Measurements from ENCODE around the gene FRS2.

Gene FRS2

GRCh38 chr12:69502345-69503081 is 32.3 kb downstream of the FRS2 start:
- no peak for DNase-seq

GRCh38 chr12:69508091-69508490 is 37.9 kb downstream of the FRS2 start:
- no peak for DNase-seq

GRCh38 chr12:69508621-69509020 is 38.4 kb downstream of the FRS2 start:
- no peak for DNase-seq

DNA sequence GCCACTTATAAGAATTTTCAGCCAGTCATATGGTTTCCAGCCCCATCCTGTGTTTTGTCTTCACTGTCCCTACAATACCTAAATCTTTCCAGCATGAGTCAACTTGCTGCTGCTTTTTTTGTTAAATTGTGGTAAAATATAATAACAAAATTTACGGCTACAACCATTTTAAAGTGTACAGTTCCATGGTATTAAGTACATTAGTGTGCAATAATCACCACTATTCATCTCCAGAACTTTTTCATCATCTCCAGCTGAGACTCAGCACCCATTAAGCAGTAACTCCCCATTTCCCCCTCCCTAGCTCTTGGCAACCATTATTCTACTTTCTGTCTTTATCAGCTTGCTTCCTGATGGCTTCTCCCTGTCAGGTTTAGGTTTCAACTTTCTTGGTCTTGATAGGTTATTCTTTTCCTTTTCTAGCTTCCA is 39.1 kb downstream of the FRS2 start:
- DNase-seq: no peak

DNA sequence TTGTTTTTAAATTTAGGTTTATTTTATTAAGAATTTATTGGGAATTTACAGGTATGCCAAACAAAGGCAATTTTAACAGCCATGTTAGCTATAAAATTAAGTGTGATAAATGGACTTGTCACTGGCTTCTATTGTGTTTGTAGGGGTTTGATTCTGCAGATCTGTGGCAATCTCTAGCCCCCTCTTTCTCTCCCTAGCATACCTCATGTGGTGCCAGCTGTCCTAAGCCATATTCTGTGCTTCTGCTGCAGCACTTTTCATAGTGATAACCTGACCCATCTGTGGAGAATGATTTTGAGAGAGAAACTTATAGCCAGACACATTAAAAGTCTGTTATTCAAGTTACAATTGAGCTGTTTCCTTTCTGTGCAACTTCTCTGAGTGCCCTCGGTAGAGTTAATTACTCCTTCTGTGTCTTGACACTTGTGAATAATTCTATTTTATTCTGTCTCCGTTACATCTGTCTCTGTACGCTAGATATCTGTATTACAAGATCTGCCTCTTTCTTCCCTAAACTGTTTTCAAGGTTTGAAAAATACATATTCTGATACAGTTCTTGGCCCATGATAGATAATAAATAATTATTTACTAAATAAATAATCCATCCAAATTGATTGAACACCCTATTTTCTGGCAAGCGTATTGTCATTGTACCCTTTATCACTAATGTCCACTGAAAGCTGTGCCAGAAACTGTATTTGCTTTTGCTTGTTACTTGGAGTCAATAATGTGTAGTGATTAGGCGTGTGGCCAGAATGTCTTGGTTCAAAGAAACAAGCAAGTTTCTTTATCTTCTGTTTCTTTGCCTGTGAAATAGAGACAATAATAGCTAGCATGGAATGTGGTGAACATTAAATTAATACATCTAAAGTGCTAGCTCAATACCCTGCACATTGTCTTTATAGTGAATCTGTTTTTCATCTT is 40.0 kb downstream of the FRS2 start:
- DNase-seq: no peak

- no peak for DNase-seq
These were observed 40.8 kb downstream of the FRS2 start for GRCh38 chr12:69511016-69511415.

DNA sequence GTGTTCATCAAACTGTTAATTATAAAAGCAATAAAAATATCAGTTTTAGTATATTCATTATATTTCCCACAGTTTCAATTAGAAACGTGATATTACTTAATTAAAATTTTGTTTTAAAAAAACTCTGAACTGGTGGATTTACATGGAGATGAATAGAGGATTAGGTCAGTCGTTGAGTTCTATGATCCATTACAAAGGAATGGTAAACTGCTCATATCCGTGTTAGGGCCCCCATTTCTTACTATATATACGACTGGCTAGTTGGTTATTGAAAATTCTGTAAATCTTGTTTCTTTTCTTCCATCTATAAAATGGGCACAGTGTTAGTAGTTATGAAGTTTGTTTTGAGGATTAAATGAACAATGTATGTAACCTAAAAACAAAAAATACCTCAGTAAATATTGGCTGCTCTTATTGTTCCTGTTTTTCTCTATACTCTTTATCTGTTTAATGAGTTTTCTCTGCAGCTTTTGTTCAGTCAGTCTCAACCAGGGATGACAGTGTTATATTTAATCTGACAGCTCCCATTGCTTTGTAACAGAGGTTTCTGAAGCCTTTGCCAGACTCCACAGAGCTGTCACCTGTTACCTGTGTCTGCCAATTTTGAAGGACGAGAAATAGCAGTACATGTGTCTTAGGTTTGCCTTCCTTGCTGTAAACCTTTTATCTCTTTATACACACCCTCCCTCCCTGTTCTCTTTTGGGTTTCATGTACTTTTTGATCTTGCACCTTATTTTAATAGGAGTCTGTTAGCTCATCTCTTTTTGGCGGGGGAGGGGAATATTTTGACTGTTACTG is 41.5 kb downstream of the FRS2 start:
- no peak for DNase-seq

DNA sequence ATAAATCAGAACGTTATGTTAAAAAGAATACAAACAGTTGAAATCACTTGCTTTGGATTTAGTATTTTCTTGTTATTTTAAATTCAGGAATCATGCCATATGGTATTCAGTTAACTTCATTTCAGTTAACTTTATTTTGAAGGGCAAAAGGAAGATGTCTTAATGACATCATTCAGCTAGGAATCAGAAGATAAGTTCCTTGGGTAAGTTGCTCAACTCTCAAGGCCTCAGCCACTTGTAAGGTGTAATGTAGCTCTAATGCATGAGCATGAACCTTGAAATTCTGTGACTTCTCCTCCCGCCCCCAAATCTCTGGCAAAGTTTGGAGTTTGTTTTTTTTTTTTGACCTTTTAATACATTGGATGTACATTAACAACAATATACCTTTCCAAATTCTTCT is 42.6 kb downstream of the FRS2 start:
- no peak for DNase-seq

GRCh38 chr12:69513297-69513696 is 43.1 kb downstream of the FRS2 start:
- no peak for DNase-seq

DNA sequence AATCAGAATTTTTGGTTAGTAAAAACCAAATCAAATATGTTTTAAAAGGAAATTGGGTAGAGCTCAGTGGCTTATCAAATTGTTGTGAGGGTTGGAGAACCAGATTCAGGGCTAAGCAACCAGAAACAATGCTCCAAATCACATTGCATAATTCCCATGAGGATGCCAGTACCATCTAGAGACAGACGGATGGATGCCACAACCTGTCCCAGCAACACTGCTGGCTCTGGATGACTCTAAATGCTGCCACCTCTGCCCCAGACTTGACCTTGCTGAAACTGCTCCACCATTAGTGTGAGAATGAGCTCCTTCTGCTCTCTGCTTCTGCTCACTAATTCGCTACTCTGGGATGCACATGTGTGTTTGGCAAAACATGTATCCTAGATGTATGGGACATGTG is 43.9 kb downstream of the FRS2 start:
- DNase-seq: no peak

GRCh38 chr12:69514845-69515244 is 44.7 kb downstream of the FRS2 start:
- no peak for DNase-seq

DNA sequence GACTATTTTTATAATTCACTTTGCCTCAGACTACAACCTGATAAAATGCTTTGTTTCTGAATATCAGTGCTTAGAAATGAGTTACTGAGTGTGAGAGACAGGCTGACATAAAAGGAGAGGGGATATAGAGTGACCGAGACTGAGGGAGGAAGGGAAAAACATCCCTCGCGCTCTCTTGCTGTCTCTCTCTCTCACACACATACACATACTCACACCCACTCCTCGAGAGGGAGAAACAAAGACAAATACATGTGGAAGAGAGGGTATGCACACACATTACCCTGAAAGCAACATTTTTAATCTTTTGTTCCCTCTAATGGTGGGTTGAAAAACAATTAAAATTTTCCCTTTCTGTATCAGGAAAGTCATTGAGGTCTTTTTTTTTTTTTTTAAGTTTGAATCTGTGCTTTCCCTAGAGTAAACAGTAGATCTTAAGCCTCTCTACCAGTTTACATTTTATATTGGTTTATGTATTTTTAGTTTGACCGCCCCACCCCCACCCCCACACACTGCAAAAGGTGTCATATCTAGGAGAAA is 45.3 kb downstream of the FRS2 start:
- DNase-seq: no peak

DNA sequence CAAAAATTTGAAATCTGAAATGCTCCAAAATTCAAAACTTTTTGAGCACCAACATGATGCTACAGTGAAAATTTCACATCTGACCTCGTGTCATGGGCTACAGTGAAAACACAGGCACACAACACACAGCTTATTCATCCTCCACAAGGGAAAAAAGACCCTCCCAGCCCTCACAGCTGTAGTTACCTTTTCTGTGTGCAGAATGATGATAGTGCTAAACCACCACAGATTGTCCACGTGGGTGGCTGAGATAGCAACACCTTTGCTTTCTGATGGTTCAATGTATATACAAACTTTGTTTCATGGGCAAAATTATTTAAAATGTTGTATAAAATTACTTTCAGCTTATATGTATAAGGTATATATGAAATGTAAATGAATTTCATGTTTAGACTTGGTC is 46.8 kb downstream of the FRS2 start:
- no peak for DNase-seq

- DNase-seq: no peak
These were observed 47.2 kb downstream of the FRS2 start for GRCh38 chr12:69517406-69517805.

DNA sequence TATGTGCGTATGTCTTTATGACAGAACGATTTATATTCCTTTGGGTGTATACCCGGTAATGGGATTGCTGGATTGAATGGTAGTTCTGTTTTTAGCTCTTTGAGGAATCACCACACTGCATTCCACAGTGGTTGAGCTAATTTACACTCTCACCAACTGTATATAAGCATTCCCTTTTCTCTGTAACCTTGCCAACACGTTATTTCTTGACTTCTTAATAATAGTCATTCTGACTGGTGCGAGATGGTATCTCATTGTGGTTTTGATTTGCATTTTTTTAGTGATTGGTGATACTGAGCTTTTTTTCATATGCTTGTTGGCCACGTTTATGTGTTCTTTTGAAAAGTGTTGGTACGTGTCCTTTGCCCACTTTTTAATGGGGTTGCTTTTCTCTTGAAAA is 49.7 kb downstream of the FRS2 start:
- DNase-seq: no peak

GRCh38 chr12:69523433-69524330 is 53.5 kb downstream of the FRS2 start:
- DNase-seq: no peak

GRCh38 chr12:69524331-69524630 is 54.1 kb downstream of the FRS2 start:
- DNase-seq: no peak

- no peak for DNase-seq
These were observed 54.7 kb downstream of the FRS2 start for GRCh38 chr12:69524755-69525469.

DNA sequence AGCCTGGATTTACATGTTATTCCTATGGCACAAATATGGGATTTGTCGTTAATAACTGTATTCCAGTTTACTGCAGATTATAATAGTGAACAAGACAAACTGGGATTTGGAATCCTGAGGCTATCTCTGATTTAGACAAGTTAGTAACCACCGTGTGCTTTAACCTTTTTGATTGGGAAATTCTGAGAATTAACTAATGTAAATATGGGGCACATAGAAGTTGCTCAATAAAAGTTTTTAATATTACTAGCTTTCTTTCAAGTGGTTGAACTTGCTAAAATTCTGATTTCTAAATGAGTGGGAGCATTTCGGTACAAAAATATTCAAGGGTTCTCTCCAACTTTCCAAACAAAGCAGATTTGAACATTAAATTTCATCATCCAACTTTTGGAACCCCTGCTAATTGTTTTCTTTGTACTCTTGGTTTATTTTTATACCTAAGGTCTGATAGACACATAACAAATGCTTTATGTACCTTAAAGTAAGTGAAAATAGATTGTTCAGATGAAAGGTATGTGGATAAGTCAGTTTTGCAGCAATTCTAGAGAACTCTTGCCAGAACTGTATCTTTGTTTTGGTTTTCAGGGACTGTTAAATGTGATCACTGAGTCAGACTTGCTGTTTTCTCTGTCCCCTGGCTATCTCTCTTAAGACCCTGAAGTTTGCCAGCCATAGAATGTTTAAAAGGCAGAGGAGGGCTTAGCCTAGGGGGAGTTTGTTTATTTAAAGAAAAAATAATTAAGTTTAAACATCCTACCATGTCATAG is 57.5 kb downstream of the FRS2 start:
- no peak for DNase-seq

DNA sequence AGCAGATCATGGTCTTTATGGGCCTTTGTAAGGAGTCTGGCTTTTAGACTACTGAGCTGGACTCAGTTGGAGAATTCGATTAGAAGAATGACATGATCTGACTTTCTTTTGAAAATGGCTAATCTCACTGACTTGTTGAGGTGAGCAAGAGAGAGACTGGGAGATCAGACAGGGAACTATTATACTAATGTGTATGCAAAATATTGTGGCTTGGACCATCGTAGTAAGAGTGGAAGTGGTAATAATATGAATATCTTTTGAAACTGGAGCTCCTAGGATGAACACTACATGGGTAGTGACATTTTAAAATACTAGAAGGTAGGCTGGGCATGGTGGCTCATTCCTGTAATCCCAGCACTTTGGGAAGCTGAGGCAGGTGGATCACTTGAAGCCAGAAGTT is 58.8 kb downstream of the FRS2 start:
- DNase-seq: no peak

DNA sequence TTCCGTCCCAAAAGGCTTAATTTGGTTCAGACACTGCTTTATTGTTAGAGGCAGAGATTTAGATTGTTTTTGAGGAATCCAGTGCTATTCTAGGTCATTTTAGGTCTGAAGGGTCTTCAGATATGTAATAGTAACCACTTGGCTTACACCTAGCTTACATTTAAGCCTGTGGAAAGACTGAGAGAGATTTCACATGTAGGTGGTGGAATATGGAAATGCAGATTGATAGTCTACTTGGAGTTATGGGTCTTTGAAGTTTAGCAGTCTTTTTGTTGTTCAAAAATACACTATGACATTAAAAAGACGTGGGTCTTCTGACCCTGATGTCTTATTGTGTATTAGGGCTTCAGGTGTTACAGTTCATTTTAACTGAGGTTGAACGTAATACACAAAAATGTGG is 63.7 kb downstream of the FRS2 start:
- DNase-seq: no peak
